Upper lobe of right lung (tissue), 1 donor: ENCODE data around the gene PALS2. TPM values are rescaled to one million over a fixed set of nuclear protein-coding genes. Genes with fewer than 3 reads are reported as not detected.

ENCODE experiments used
- ATAC-seq: fragments of 200-7000 bp; cut with Tn5 transposase; one replicate; pipeline ENCODE4 v1.9.1; 2020; ENCODE audit warnings: mild to moderate bottlenecking, moderate library complexity
- DNase-seq: peaks from one replicate; pipeline ENCODE4 v3.0.0-alpha.2; 2020
- H3K27ac ChIP-seq: fragments of 200-600 bp; one replicate; pipeline ENCODE4 v1.8.0; 2022
- H3K27me3 ChIP-seq: fragments of 200-600 bp; one replicate; pipeline ENCODE4 v1.8.0; 2022; ENCODE audit warnings: mild to moderate bottlenecking
- H3K36me3 ChIP-seq: fragments of 200-600 bp; one replicate; pipeline ENCODE4 v1.8.0; 2022
- H3K4me1 ChIP-seq: fragments of 200-600 bp; one replicate; pipeline ENCODE4 v1.8.0; 2022
- H3K4me3 ChIP-seq: fragments of 200-600 bp; one replicate; pipeline ENCODE4 v1.8.0; 2022; ENCODE audit warnings: mild to moderate bottlenecking
- H3K9me3 ChIP-seq: fragments of 200-600 bp; one replicate; pipeline ENCODE4 v1.8.0; 2022
- intact Hi-C: fragments of 100-400 bp; cut with DNase I; formaldehyde crosslinking; loops from one replicate; pipeline ENCODE4 v1.11.0; 2022
- total RNA-seq: library from RNA; stranded (reverse); fragmentation: NEBNext Ultra II Directional; extraction: Animal tissue kit (Norgen Biotek cat#: 25700); gene quantifications from one replicate; pipeline ENCODE4 v1.2.1, GENCODE V29; 2021
- TF ChIP-seq, protein P1 (sequence below): fragments of 200-600 bp; IDR thresholded peaks from one replicate; pipeline ENCODE4 v1.8.0; 2022; ENCODE audit warnings: antibody characterized with exemption
- donor health status: DM: no; HTN: yes; CAD: no; lungs with severe emphysema.

PALS2 gene
- total RNA-seq, 1 donor from 2014 or later: 15.6 TPM

DNA sequence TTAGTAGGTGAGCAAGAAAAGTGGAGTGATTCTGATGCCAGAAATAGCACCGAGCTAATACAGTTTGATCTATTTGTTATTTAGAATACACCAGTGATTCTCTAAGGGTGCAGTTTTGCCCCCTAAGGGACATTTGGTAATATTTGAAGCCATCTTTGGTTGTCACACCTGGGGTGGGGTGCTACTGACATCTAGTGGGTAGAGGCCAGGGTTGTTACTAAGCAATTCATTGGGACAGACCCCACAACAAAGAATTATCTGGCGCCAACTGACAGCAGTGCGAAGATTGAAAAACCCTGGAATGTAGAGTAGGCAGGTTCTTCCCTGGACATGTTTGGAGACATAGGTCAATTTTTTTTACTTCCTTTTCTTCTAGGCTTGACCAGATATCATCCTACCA lies 14.6 kb downstream of the PALS2 start:
- no peak for DNase-seq
- intact Hi-C loops: no loop called here
- no peak for ATAC-seq

DNA sequence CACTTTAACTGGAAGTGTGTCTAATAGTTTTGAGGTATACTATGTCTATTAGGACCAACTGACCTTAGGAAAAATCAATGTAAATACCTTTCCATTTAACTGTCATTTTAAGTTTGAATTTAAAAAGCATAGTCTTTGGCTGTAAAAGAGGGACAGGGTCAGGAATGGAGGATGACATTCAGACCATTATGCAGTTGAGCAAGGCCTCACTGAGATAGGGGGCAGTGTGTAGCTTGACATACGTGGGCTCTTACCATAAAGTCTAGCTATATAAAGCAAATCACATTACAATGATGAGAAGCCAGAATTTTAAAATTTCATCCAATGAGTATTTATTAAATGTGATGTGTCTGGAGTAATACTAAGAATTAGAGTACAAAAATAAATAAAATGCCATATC lies 17.9 kb downstream of the PALS2 start:
- intact Hi-C loops: no loop called here
- Histone ChIP-seq H3K36me3 (no peaks in the 10 kb centered on the region), H3K4me1 (no peaks in the 10 kb centered on the region), H3K4me3 (no peak overlapping the region), H3K27ac (no peak overlapping the region), H3K9me3 (no peaks in the 10 kb centered on the region), H3K27me3 (no peaks in the 10 kb centered on the region)
- ATAC-seq (no peak), DNase-seq (no peak)
- TF ChIP-seq, protein P1, sequence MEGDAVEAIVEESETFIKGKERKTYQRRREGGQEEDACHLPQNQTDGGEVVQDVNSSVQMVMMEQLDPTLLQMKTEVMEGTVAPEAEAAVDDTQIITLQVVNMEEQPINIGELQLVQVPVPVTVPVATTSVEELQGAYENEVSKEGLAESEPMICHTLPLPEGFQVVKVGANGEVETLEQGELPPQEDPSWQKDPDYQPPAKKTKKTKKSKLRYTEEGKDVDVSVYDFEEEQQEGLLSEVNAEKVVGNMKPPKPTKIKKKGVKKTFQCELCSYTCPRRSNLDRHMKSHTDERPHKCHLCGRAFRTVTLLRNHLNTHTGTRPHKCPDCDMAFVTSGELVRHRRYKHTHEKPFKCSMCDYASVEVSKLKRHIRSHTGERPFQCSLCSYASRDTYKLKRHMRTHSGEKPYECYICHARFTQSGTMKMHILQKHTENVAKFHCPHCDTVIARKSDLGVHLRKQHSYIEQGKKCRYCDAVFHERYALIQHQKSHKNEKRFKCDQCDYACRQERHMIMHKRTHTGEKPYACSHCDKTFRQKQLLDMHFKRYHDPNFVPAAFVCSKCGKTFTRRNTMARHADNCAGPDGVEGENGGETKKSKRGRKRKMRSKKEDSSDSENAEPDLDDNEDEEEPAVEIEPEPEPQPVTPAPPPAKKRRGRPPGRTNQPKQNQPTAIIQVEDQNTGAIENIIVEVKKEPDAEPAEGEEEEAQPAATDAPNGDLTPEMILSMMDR: no peak

More for the DNA sequence above, 14.6 kb downstream of the PALS2 start:
- H3K27me3 ChIP-seq: no peaks in the 10 kb centered on the region
- TF ChIP-seq, protein P1: peak; percentile 21
- H3K36me3 ChIP-seq: no peaks in the 10 kb centered on the region
- H3K27ac ChIP-seq: no peak overlapping the region
- H3K9me3 ChIP-seq: no peaks in the 10 kb centered on the region
- no peaks in the 10 kb centered on the region for H3K4me1 ChIP-seq
- no peak overlapping the region for H3K4me3 ChIP-seq

DNA sequence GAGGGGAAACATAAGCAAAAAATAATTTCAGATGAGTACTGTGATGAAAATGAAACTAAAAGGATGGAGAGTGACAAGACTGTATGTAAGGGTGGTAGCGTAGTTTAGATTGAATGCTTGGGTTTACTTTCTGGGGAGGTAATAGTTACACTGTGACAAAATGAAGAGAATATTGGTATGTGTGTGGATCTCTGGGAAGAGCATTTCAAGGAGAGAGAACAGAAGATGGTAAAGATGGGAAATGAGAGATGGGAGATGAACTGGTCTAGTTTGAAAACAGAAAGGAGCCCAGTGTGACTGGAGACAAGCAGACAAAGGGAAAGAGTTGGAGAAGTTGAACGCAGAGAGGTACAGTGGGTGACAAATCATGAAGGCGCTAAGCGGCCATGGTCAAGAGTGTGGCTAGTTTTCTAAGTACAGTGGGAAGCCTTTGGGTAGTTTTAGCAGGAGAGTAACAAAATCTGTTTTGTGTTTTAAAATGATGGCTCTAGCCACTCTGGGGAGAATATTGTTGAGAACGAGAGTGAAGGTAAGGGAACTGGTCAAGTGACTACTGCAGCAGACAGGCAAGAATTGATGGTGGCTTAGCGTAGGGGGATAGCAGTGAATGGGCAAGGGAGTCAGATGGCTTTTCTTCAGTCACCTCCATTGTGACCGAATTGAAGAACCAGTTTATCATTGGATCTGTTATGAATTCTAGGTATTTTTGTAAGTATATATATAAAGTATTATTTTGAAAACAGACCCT lies 22.6 kb downstream of the PALS2 start:
- H3K9me3 ChIP-seq: no peaks in the 10 kb centered on the region
- H3K27me3 ChIP-seq: no peaks in the 10 kb centered on the region
- H3K4me3 ChIP-seq: no peak overlapping the region
- intact Hi-C loops: no loop called here
- TF ChIP-seq, protein P1: no peak
- H3K36me3 ChIP-seq: no peaks in the 10 kb centered on the region
- no peaks in the 10 kb centered on the region for H3K4me1 ChIP-seq
- DNase-seq (no peak), ATAC-seq (no peak)
- H3K27ac ChIP-seq: no peak overlapping the region

DNA sequence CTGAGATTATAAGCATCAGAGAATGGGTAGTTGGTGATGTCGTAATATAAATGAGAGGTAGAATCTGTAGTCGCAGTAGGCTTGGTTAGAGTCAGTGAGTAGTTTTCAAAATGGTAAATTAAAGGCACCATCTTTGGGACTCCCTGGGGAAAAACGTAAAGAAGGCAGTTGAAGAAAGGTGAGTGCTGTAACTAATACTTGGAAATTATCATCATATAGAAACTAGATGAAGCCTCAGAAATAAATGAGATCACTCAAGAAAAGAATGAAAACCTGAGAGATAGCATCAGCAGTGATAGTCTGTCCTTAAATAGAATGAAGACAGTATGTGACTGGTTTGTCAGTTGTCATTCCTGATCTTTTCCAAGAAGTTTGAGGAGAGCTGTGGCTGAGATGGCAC lies 23.8 kb downstream of the PALS2 start:
- ATAC-seq (no peak), DNase-seq (no peak)
- no peak overlapping the region for H3K27ac ChIP-seq
- no peaks in the 10 kb centered on the region for H3K9me3 ChIP-seq
- H3K4me1 ChIP-seq: no peaks in the 10 kb centered on the region
- intact Hi-C loops: no loop called here
- no peaks in the 10 kb centered on the region for H3K27me3 ChIP-seq
- no peak overlapping the region for H3K4me3 ChIP-seq
- no peaks in the 10 kb centered on the region for H3K36me3 ChIP-seq
- TF ChIP-seq, protein P1: no peak

DNA sequence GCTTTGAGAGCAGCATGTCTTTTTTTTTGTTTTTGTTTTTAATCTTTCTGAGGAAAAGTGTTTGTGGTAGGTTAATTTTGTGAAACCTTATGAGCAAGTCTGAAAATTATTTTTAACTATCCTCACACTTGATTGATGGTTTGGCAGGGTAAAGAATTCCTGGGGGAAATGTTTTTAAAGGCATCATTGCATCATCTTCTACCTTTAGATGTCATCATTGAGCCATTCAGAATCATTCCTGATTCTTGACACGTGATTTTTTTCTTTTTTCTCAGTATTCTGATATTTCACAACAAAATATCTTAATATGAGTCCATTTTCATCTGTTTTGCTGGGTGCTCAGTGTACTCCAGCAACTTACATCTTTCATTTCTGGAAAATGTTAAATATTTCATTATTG lies 28.3 kb downstream of the PALS2 start:
- TF ChIP-seq, protein P1: no peak
- intact Hi-C loops: no loop called here
- DNase-seq (no peak), ATAC-seq (no peak)
- Histone ChIP-seq H3K4me3 (no peak overlapping the region), H3K27me3 (no peaks in the 10 kb centered on the region), H3K36me3 (no peaks in the 10 kb centered on the region), H3K27ac (no peak overlapping the region), H3K4me1 (no peaks in the 10 kb centered on the region), H3K9me3 (no peaks in the 10 kb centered on the region)
